GM19452 (cell line): ENCODE measurements around the gene ADM5.
"Not testable (repeated sequence)": the region's sequence is repeated elsewhere in the genome, so short reads cannot be mapped to it uniquely, and the experiment has no call there.

Experiments used
- ATAC-seq: cut with Tn5 transposase; IDR thresholded peaks from one replicate; pipeline ENCODE4 v1.9.1; 2021; ENCODE audit not compliant: unreplicated experiment

The ADM5 gene

GRCh38 chr19:49699364-49699763 lies 10.0 kb downstream of the ADM5 start:
- no peak for ATAC-seq

GRCh38 chr19:49700563-49700962 lies 11.2 kb downstream of the ADM5 start:
- ATAC-seq: no peak

- ATAC-seq: no peak
Measured at GRCh38 chr19:49701271-49701786, 11.9 kb downstream of the ADM5 start.

- no peak for ATAC-seq
Measured at GRCh38 chr19:49704888-49705642, 15.7 kb downstream of the ADM5 start.

- no peak for ATAC-seq
Measured at GRCh38 chr19:49705919-49706318, 16.5 kb downstream of the ADM5 start.

GRCh38 chr19:49710372-49710951 lies 21.1 kb downstream of the ADM5 start:
- ATAC-seq: no peak

- ATAC-seq: no peak
Measured at GRCh38 chr19:49712397-49712859, 23.0 kb downstream of the ADM5 start.

GRCh38 chr19:49713236-49713845 lies 23.9 kb downstream of the ADM5 start:
- ATAC-seq: no peak

GRCh38 chr19:49716154-49716553 lies 26.8 kb downstream of the ADM5 start:
- ATAC-seq: no peak

- no peak for ATAC-seq
Measured at GRCh38 chr19:49718511-49718910, 29.1 kb downstream of the ADM5 start.

- no peak for ATAC-seq
Measured at GRCh38 chr19:49718991-49719390, 29.6 kb downstream of the ADM5 start.

- ATAC-seq: not testable (repeated sequence)
Measured at GRCh38 chr19:49719420-49719819, 30.0 kb downstream of the ADM5 start.

- no peak for ATAC-seq
Measured at GRCh38 chr19:49727217-49728030, 38.0 kb downstream of the ADM5 start.

GRCh38 chr19:49730166-49730565 lies 40.8 kb downstream of the ADM5 start:
- ATAC-seq: no peak

- no peak for ATAC-seq
Measured at GRCh38 chr19:49738268-49738667, 48.9 kb downstream of the ADM5 start.

- no peak for ATAC-seq
Measured at GRCh38 chr19:49739098-49739497, 49.7 kb downstream of the ADM5 start.

- ATAC-seq: no peak
Measured at GRCh38 chr19:49739933-49740332, 50.5 kb downstream of the ADM5 start.
